ENCODE data around the gene FNDC3A. TPM values are rescaled to one million over a fixed set of nuclear protein-coding genes. Genes with fewer than 3 reads are reported as not detected.

The FNDC3A gene
- total RNA-seq, 1 experiment from 2014 or later, result 15.6 TPM

GRCh38 chr13:49052813-49053212, 77.1 kb downstream of the FNDC3A start:
- Histone ChIP-seq H3F3A (ENCODE audit: low read length, unreplicated experiment) (no peaks in the 10 kb centered on the region), H3K9me2 (replicated peaks; ENCODE audit: low read length) (no peaks in the 10 kb centered on the region), H3K36me3 (ENCODE audit: low read depth, low read length) (no peaks in the 10 kb centered on the region), H3K79me2 (ENCODE audit: low read length) (peaks cover 6% of the 10 kb centered on the region; the same call in 1 of the 2 replicates), H2AFZ (ENCODE audit: low read length) (no peak overlapping the region), H3K4me2 (ENCODE audit: low read length) (no peak overlapping the region), H3K27ac (ENCODE audit: low read length) (no peak overlapping the region), H3K9ac (ENCODE audit: low read length) (no peak overlapping the region), H3K27me3 (ENCODE audit: low read length) (no peaks in the 10 kb centered on the region), H3K4me1 (ENCODE audit: insufficient read depth, low read length) (no peaks in the 10 kb centered on the region; the same call in 1 of the 2 replicates), H4K20me1 (ENCODE audit: low read length) (no peaks in the 10 kb centered on the region), H3K4me3 (ENCODE audit: low read length) (no peak overlapping the region), H3K9me3 (ENCODE audit: low read length) (no peaks in the 10 kb centered on the region)
- ChIA-PET CTCF (no interaction called here), POLR2A (ENCODE audit: unreplicated experiment) (no interaction called here)
- DNase-seq (no peak), ATAC-seq (no peak)
- intact Hi-C loops (cut with micrococcal nuclease), result no loop called here
- no TSS peak for BruUV-seq (replicated peaks)
- TF ChIP-seq CTCF (conservative IDR thresholded peaks at IDR 0.05; ENCODE audit: low read depth, low read length) (no peak), EZH2 (IDR thresholded peaks at IDR 0.05; ENCODE audit: low read length, unreplicated experiment) (no peak), EZH2phosphoT487 (IDR thresholded peaks at IDR 0.05; ENCODE audit: borderline replicate concordance, low read length) (no peak)

- BruUV-seq (replicated peaks), result no TSS peak
- Histone ChIP-seq H4K20me1 (ENCODE audit: low read length) (no peaks in the 10 kb centered on the region), H3F3A (ENCODE audit: low read length, unreplicated experiment) (no peaks in the 10 kb centered on the region), H3K4me1 (ENCODE audit: insufficient read depth, low read length) (no peaks in the 10 kb centered on the region; the same call in 1 of the 2 replicates), H3K27me3 (ENCODE audit: low read length) (no peaks in the 10 kb centered on the region), H3K9me3 (ENCODE audit: low read length) (no peaks in the 10 kb centered on the region), H3K9ac (ENCODE audit: low read length) (no peak overlapping the region), H3K36me3 (ENCODE audit: low read depth, low read length) (no peaks in the 10 kb centered on the region), H3K9me2 (replicated peaks; ENCODE audit: low read length) (no peaks in the 10 kb centered on the region), H3K79me2 (ENCODE audit: low read length) (peaks cover 6% of the 10 kb centered on the region; the same call in 1 of the 2 replicates), H3K4me3 (ENCODE audit: low read length) (no peak overlapping the region), H3K4me2 (ENCODE audit: low read length) (no peak overlapping the region), H3K27ac (ENCODE audit: low read length) (no peak overlapping the region), H2AFZ (ENCODE audit: low read length) (no peak overlapping the region)
- DNase-seq, result no peak
- CTCF ChIA-PET, result no interaction called here
- POLR2A ChIA-PET (ENCODE audit: unreplicated experiment), result no interaction called here
- intact Hi-C loops (cut with micrococcal nuclease), result no loop called here
- no peak for ATAC-seq
- no peak for TF ChIP-seq EZH2 (IDR thresholded peaks at IDR 0.05; ENCODE audit: low read length, unreplicated experiment)
- no peak for TF ChIP-seq CTCF (conservative IDR thresholded peaks at IDR 0.05; ENCODE audit: low read depth, low read length)
- no peak for TF ChIP-seq EZH2phosphoT487 (IDR thresholded peaks at IDR 0.05; ENCODE audit: borderline replicate concordance, low read length)
These were observed 77.5 kb downstream of the FNDC3A start for GRCh38 chr13:49053215-49053614.

GRCh38 chr13:49053906-49054305, 78.2 kb downstream of the FNDC3A start:
- no TSS peak for BruUV-seq (replicated peaks)

More at GRCh38 chr13:49053906-49054305, 78.2 kb downstream of the FNDC3A start:
- no peaks in the 10 kb centered on the region for H3K9me3 ChIP-seq (ENCODE audit: low read length)
- TF ChIP-seq EZH2 (IDR thresholded peaks at IDR 0.05; ENCODE audit: low read length, unreplicated experiment) (no peak), EZH2phosphoT487 (IDR thresholded peaks at IDR 0.05; ENCODE audit: borderline replicate concordance, low read length) (no peak), CTCF (conservative IDR thresholded peaks at IDR 0.05; ENCODE audit: low read depth, low read length) (no peak)
- no peak overlapping the region for H3K9ac ChIP-seq (ENCODE audit: low read length)
- intact Hi-C loops (cut with micrococcal nuclease), result no loop called here
- no peaks in the 10 kb centered on the region for H3K36me3 ChIP-seq (ENCODE audit: low read depth, low read length)
- no peak overlapping the region for H3K4me2 ChIP-seq (ENCODE audit: low read length)
- ChIA-PET CTCF (no interaction called here), POLR2A (ENCODE audit: unreplicated experiment) (no interaction called here)
- peaks cover 6% of the 10 kb centered on the region; the same call in 1 of the 2 replicates for H3K79me2 ChIP-seq (ENCODE audit: low read length)
- H3F3A ChIP-seq (ENCODE audit: low read length, unreplicated experiment), result no peaks in the 10 kb centered on the region
- H3K27me3 ChIP-seq (ENCODE audit: low read length), result no peaks in the 10 kb centered on the region
- no peak for DNase-seq
- H4K20me1 ChIP-seq (ENCODE audit: low read length), result no peaks in the 10 kb centered on the region
- no peaks in the 10 kb centered on the region for H3K4me1 ChIP-seq (ENCODE audit: insufficient read depth, low read length)
- H3K9me2 ChIP-seq (replicated peaks; ENCODE audit: low read length), result no peaks in the 10 kb centered on the region
- ATAC-seq, result no peak
- H3K27ac ChIP-seq (ENCODE audit: low read length), result no peak overlapping the region
- no peak overlapping the region for H2AFZ ChIP-seq (ENCODE audit: low read length)
- no peak overlapping the region for H3K4me3 ChIP-seq (ENCODE audit: low read length)
